K562 (cell line): ENCODE results near the gene IGLON5. TPM values are rescaled to one million over a fixed set of nuclear protein-coding genes. Genes with fewer than 3 reads are reported as not detected.

Experiments
- GTF2E2 ChIP-seq: fragments of 200-800 bp; sonication (Bioruptor generic); IDR thresholded peaks from 2 replicates; pipeline ENCODE4 v1.6.1; 2016; ENCODE audit warnings: missing genetic modification characterization, missing compliant biosample characterization
- HSF4 ChIP-seq: fragments of 250-450 bp; sonication (Bioruptor Pico); IDR thresholded peaks from 2 replicates; pipeline ENCODE4 v2.1.2; 2022; ENCODE audit warnings: mild to moderate bottlenecking, moderate library complexity, borderline replicate concordance
- KLF1 ChIP-seq: fragments of 450-650 bp; IDR thresholded peaks from 2 replicates; pipeline ENCODE4 v1.6.1; 2016; ENCODE audit warnings: missing genetic modification characterization, missing compliant biosample characterization
- MYC ChIP-seq, 2 experiments: fragments of 250-450 bp in 1 of 2; sonication (Bioruptor Pico) in 1 of 2; IDR thresholded peaks; 2 replicates each; pipeline versions ENCODE4 v1.5.1 to v1.6.1; 2012 to 2021; ENCODE audit warnings: low read depth in 2 of 2, borderline replicate concordance in 1 of 2, improper control_type of control experiment in 1 of 2, low read length in 1 of 2, mild to moderate bottlenecking in 1 of 2, moderate library complexity in 1 of 2
- POLR2A ChIP-seq: fragments of 450-650 bp; conservative IDR thresholded peaks from 2 replicates; pipeline ENCODE4 v1.6.1; 2016
- SMARCA5 ChIP-seq: fragments of 450-650 bp; IDR thresholded peaks from 2 replicates; pipeline ENCODE4 v1.6.1; 2016
- SP2 ChIP-seq: IDR thresholded peaks from 2 replicates; pipeline ENCODE4 v1.6.1; 2011; ENCODE audit warnings: mild to moderate bottlenecking, low read depth, low read length, moderate library complexity; ENCODE audit not compliant: poor library complexity, severe bottlenecking; ENCODE audit errors: extremely low read depth
- ZFX ChIP-seq: sonication (generic); formaldehyde crosslinking; IDR thresholded peaks from 2 replicates; pipeline ENCODE4 v1.8.0; 2022; ENCODE audit warnings: mild to moderate bottlenecking, missing genetic modification reagents, moderate library complexity
- polyA plus RNA-seq, 8 experiments: library from polyadenylated mRNA; depleted of rRNA in 4 of 8; stranded (reverse) in 5 of 8; unstranded in 3 of 8; fragments of >200 nt; fragmentation: Nextera tagmentation in 2 of 8; fragmentation: Illumina TruSeq in 1 of 8; extraction: Ambion mirVana in 2 of 8; extraction: Trizol in 1 of 8; gene quantifications; 2 replicates each; pipeline versions ENCODE4 v1.2.1 to v1.2.3, GENCODE V29; 2011 to 2014; ENCODE audit warnings: inconsistent platforms in 1 of 8, missing spikeins in 1 of 8
- total RNA-seq, 7 experiments: library from RNA; depleted of rRNA in 6 of 7; stranded (reverse); fragments of >200 nt in 6 of 7; fragmentation: Illumina TruSeq in 2 of 7; extraction: Trizol in 2 of 7; gene quantifications; 2 replicates each; pipeline versions ENCODE4 v1.2.1 to v1.2.3, GENCODE V29; 2011 to 2021; ENCODE audit warnings: low replicate concordance in 1 of 7
- TF ChIP-seq, protein P1 (sequence below): fragments of 450-650 bp; IDR thresholded peaks from 2 replicates; pipeline ENCODE4 v1.6.1; 2016; ENCODE audit warnings: mild to moderate bottlenecking, moderate library complexity
- TF ChIP-seq, protein P2 (sequence below): fragments of 450-650 bp; IDR thresholded peaks from 2 replicates; pipeline ENCODE4 v1.6.1; 2016; ENCODE audit warnings: missing biosample characterization, missing genetic modification characterization
- TF ChIP-seq, protein P3 (sequence below), 2 experiments: fragments of 450-650 bp; IDR thresholded peaks; 2 replicates each; pipeline ENCODE4 v1.6.1; 2016

IGLON5 gene
- total and polyA plus RNA-seq, 9 of the 15 experiments (the other 6 are each of a cell fraction or from before 2014, with no cell fraction given) = 0.03 to 0.22 (median 0.14) TPM; not detected in 2

DNA sequence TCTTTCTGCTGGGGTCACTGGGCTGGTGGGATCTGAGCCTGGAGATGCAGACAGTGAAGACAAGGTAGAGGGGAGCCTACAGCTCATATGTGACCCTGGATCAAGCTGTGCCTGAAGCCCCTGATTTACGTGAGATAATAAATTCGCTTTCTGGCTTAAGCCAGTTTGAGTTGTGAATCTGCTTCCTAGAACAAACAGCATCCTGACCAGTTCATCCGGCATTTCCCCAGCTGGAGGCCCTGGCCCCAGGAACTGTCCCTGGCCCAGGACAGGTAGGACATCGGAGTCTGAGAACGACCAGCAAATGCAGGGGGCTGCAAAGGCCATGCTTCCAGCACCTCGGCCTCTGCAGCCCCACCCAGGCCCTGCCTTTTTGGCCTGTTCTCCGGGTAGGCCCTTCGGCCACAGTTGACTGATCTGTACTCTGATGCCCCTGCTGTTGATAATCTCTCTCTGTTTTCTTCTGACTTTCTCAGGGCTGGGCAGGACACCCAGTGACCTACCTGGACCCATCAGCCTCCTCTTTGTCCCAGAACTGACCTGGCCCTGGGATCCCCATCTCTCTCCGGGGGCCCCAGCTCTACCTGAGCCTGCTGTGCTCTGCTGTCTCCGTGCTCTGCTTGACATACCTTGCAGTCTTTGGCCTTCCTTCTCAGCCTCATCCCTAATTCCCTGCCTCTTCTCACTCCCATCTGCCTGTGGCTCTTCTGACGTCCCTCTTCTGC lies 40.0 kb downstream of the IGLON5 start (continued):
- TF ChIP-seq, protein P1, sequence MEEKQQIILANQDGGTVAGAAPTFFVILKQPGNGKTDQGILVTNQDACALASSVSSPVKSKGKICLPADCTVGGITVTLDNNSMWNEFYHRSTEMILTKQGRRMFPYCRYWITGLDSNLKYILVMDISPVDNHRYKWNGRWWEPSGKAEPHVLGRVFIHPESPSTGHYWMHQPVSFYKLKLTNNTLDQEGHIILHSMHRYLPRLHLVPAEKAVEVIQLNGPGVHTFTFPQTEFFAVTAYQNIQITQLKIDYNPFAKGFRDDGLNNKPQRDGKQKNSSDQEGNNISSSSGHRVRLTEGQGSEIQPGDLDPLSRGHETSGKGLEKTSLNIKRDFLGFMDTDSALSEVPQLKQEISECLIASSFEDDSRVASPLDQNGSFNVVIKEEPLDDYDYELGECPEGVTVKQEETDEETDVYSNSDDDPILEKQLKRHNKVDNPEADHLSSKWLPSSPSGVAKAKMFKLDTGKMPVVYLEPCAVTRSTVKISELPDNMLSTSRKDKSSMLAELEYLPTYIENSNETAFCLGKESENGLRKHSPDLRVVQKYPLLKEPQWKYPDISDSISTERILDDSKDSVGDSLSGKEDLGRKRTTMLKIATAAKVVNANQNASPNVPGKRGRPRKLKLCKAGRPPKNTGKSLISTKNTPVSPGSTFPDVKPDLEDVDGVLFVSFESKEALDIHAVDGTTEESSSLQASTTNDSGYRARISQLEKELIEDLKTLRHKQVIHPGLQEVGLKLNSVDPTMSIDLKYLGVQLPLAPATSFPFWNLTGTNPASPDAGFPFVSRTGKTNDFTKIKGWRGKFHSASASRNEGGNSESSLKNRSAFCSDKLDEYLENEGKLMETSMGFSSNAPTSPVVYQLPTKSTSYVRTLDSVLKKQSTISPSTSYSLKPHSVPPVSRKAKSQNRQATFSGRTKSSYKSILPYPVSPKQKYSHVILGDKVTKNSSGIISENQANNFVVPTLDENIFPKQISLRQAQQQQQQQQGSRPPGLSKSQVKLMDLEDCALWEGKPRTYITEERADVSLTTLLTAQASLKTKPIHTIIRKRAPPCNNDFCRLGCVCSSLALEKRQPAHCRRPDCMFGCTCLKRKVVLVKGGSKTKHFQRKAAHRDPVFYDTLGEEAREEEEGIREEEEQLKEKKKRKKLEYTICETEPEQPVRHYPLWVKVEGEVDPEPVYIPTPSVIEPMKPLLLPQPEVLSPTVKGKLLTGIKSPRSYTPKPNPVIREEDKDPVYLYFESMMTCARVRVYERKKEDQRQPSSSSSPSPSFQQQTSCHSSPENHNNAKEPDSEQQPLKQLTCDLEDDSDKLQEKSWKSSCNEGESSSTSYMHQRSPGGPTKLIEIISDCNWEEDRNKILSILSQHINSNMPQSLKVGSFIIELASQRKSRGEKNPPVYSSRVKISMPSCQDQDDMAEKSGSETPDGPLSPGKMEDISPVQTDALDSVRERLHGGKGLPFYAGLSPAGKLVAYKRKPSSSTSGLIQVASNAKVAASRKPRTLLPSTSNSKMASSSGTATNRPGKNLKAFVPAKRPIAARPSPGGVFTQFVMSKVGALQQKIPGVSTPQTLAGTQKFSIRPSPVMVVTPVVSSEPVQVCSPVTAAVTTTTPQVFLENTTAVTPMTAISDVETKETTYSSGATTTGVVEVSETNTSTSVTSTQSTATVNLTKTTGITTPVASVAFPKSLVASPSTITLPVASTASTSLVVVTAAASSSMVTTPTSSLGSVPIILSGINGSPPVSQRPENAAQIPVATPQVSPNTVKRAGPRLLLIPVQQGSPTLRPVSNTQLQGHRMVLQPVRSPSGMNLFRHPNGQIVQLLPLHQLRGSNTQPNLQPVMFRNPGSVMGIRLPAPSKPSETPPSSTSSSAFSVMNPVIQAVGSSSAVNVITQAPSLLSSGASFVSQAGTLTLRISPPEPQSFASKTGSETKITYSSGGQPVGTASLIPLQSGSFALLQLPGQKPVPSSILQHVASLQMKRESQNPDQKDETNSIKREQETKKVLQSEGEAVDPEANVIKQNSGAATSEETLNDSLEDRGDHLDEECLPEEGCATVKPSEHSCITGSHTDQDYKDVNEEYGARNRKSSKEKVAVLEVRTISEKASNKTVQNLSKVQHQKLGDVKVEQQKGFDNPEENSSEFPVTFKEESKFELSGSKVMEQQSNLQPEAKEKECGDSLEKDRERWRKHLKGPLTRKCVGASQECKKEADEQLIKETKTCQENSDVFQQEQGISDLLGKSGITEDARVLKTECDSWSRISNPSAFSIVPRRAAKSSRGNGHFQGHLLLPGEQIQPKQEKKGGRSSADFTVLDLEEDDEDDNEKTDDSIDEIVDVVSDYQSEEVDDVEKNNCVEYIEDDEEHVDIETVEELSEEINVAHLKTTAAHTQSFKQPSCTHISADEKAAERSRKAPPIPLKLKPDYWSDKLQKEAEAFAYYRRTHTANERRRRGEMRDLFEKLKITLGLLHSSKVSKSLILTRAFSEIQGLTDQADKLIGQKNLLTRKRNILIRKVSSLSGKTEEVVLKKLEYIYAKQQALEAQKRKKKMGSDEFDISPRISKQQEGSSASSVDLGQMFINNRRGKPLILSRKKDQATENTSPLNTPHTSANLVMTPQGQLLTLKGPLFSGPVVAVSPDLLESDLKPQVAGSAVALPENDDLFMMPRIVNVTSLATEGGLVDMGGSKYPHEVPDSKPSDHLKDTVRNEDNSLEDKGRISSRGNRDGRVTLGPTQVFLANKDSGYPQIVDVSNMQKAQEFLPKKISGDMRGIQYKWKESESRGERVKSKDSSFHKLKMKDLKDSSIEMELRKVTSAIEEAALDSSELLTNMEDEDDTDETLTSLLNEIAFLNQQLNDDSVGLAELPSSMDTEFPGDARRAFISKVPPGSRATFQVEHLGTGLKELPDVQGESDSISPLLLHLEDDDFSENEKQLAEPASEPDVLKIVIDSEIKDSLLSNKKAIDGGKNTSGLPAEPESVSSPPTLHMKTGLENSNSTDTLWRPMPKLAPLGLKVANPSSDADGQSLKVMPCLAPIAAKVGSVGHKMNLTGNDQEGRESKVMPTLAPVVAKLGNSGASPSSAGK = no peak
- TF ChIP-seq SMARCA5 (0 out of 2 replicates have a peak, but pooled peaks have one; percentile 34), KLF1 (tag) (no peak), HSF4 (CRISPR knock-in tag) (no peak), POLR2A (no peak), SP2 (no peak), GTF2E2 (tag) (no peak), MYC (IDR thresholded peaks at IDR 0.05; ENCODE audit: low read depth, low read length) (no peak), MYC (CRISPR knock-in tag; IDR thresholded peaks at IDR 0.05; ENCODE audit: borderline replicate concordance, low read depth) (no peak), ZFX (CRISPR knock-in tag) (peak; percentile 9; the same call in 1 of the 2 replicates)
- TF ChIP-seq, protein P2, sequence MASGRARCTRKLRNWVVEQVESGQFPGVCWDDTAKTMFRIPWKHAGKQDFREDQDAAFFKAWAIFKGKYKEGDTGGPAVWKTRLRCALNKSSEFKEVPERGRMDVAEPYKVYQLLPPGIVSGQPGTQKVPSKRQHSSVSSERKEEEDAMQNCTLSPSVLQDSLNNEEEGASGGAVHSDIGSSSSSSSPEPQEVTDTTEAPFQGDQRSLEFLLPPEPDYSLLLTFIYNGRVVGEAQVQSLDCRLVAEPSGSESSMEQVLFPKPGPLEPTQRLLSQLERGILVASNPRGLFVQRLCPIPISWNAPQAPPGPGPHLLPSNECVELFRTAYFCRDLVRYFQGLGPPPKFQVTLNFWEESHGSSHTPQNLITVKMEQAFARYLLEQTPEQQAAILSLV (tag) = no peak
- TF ChIP-seq, protein P3, sequence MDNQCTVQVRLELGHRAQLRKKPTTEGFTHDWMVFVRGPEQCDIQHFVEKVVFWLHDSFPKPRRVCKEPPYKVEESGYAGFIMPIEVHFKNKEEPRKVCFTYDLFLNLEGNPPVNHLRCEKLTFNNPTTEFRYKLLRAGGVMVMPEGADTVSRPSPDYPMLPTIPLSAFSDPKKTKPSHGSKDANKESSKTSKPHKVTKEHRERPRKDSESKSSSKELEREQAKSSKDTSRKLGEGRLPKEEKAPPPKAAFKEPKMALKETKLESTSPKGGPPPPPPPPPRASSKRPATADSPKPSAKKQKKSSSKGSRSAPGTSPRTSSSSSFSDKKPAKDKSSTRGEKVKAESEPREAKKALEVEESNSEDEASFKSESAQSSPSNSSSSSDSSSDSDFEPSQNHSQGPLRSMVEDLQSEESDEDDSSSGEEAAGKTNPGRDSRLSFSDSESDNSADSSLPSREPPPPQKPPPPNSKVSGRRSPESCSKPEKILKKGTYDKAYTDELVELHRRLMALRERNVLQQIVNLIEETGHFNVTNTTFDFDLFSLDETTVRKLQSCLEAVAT (IDR thresholded peaks at IDR 0.05) = no peak
